ENCODE results near the gene SH3TC1.
A peak's percentile ranks its signal among the peaks of the same experiment; 100 is the strongest.

SH3TC1 gene

DNA sequence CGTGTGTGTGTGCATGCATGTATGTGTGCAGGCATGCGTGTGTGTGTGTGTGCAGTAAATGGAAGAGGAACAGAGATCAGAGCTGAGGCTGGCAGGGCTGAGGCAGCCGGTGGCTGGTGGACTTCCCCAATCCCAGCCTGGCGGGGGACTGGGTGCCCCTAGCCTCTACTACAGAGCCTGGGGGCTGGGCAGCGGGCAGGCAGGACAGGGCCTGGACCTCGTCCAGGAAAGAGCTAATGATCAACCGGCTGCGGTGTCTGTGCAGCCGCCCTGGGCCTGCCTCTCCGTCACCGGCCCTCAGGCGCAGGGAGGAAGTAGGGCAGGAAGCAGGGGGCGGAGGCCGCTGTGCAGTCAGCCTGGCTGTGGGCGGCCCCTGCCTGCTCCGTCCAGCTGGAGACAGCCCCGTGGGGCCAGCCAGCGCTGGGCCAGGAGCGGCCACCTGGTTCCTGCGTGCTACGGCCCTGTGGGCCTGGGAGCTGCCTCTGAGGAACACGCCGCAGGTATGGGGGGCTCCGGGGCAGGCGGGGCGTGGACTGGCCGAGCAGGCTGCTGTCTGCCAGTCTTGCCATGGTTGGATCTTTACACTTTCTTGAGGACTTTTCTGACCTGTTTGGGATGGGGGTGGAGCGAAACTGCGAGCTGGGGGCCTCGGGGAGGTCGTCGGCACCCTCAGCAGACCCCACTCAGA lies at the start of gene SH3TC1:
Gene SH3TC1, plus strand, starts transcription at position 385 of the 688 bp plus-strand sequence. CDS start 5,905 bp downstream, outside the sequence.
- peak; percentile 63 to 94 for DNase-seq

DNA sequence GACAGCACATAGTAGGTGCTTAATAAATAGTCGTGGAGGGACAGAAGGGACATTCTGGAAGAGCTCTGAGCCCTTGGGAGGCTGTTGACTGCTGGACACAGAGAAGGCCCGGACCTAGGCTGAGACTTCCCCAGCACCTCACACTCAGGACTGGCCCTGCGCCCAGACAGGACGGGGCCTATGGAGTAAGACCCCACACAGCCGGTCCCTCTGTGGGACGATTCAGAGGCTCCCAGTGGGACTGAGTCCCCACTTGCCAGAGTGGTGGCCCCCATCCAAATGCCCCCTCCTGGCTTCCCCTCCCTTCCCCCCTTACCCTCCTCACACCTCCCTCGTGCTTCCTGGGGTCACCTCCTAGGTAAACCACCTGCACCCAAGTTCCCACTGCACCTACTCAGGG lies 49.4 kb upstream of the SH3TC1 start:
- no peak for DNase-seq

DNA sequence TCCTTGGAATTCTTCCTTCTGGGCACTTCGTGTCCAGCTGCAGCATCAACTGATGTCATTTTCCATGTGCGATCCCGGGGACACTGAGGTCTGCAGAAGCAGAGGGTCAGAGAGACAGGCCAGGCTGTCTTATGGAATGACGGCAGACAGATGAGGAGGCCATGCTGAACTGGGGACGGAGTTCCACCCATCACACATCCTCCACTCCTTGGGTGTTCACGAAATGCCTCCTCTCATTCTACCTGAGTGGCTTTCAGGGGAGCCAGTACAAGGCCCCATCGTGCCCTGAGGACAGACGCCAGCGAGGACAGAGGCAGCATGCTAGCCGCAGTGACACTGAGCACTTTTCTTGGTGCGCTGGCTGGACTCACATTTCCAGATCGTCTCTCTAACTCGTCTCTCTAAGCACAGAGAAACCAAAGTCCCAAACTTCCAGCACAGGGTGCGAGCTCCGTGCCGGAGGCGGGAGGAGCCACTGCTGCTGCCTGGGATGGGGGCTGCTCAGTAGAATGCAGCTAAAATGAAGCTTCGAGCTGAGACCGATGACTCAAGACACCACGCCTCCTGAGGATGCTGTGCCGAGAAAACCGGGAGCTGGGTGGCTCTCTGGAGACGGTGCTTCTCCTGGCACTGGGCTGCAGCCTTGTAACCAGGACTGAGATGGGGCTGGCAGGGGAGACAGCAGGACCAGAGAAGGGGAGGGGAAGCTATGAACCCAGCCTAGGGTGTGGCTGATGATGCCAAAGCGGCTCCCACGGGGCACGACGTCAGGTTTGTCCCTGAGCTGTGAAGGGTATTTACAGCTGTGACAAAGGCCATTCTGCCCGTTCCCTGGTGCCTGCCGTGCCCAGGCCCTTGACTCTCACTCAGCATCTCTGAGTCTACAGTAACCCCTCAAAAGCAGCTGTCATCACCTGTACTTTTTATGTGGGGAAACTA lies 48.7 kb upstream of the SH3TC1 start:
- no peak for DNase-seq

DNA sequence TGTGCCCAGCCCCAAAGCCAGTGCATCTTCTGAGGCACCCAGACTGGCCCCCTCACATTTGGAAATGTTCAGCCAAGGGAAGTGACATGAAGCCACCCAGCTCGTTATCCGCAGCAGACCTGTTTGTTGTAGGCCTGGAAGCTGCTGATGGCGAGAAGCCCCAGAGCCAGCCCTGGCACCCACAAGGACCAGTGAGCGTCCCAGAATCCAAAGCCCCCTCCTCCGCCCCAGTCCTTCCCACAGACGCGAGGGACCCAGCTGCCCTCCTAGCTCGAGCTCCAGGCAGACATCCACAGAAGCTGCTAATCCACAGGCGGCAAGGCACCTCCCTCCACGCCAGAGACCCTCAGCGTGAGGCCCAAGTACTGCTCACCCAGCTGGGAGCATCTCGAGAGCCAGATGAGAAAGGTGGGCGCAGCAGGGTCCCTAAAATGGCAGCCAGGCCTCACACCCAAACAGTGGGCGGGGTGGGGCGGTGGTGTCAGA lies 47.9 kb upstream of the SH3TC1 start:
- no peak for DNase-seq

DNA sequence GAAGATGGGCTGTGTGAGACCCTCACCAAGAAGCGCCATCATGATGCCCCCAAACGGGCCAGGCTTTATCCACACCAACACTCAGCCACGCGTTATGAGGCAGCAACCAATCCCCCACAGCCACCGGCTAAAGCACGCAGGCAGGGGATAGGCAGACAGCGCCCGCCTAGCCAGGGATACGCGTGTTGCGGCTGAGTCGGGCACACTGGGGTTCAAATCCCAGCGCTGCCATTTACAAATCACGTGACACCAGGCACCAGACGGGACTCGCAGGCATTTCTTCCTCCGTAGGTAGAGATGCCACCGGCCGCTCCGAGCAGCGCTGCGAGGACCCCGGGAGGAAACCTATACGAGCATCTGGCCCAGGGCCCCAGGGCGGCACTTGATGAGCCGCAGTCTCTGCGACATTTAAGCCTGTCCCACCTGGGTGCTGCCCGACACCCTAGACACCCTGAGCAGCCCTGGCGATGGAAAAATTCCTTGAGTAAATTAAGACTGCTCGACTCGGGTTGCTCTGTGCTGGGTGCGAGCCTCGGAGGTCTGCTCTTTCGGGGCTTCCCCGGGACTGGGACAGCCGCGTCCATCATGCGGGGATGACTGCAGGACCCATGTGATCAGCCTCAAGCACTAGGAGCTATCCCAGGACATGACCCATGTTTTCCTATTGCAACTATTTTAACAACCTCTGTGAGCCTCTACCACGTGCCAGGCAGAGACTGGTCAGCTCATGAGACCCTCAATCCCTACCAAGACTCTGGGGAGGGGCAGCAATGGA lies 46.8 kb upstream of the SH3TC1 start:
- DNase-seq, result no peak

DNA sequence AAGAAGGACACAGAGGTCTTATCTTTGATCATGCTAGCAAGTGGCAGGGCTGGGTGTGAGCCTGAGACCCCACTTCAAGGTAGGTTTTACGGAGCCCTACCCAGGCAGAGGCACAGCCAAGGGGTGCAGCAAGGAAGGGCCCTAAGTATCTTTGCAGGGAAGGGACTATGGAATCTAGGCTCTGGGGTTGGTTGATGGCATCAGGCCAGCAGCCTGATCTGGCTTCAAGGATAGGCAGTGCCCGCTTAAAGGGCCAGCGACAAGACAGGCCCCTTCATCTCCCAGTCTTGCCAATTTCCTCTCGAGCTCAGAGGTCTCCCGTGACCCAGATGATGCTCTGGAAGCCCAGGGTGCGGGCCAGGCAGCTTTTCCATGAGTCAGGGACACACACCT lies 46.2 kb upstream of the SH3TC1 start:
- DNase-seq, result no peak

DNA sequence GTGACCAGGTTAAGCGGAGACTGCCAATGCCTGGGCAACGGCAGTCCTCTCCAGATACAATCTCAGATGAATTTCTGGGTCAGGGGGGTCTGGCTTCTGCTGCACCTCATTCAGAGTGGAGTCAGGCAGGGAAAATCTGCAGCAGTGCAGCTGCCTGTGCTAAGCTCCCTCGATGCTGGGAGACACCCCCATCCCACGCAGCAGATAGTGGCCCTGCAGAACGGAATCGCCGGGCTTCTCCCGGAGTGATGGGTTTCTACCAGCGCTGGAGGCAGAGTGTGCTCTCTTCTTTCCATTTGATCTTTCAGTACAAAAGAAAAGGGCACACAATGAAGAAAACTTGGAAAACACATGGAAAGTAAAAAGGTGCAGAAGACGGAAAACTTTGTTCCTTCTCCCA lies 45.6 kb upstream of the SH3TC1 start:
- DNase-seq, result no peak

DNA sequence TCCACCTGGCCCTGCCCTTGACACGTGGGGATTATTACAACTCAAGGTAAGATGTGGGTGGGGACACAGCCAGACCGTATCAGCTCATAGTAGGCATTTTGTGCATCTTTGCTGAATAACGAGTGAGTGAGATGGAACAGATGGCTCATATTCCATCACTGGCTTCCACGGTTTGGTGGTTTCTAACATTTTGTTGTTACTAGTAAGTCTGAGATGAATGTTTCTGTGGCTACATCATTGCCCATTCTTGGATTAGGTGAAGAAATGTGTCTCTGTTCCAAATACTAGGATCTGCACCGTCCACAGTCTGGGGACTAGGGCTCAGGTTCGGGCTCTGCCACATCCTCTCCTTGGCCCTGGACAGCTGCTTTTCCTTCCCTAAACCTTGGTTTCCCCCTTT lies 44.0 kb upstream of the SH3TC1 start:
- DNase-seq, result no peak

DNA sequence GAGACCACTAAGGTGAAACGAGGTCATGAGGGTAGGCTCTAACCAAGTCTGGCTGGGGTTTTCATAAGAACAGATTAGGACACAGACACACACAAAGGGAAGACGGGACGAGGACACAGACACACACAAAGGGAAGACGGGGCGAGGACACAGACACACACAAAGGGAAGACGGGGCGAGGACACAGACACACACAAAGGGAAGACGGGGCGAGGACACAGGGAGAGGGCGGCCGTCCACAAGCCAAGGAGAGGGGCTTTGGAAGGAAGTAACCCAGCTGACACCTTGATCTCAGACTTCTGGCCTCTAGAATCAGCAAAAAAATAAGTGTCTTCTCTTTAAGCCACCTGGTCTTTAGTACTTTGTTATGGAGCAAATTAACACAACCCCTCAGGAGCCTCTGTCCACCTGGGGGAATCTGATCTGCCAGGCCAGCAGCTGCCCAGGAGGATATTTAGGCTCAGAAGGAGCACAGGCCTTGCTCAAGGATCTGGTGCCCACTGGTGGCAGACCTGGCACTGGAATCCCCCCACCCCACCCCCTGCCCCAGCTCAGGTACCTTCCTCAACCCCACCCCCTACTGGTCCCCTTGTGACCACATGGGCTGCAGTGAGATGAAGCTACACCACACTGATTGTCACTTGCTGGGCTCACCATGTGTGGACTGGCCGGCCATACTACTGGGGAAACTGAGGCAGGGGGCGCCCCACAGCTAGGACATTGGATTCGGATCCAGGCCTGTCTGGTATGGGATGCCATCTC lies 43.2 kb upstream of the SH3TC1 start:
- DNase-seq, result no peak

DNA sequence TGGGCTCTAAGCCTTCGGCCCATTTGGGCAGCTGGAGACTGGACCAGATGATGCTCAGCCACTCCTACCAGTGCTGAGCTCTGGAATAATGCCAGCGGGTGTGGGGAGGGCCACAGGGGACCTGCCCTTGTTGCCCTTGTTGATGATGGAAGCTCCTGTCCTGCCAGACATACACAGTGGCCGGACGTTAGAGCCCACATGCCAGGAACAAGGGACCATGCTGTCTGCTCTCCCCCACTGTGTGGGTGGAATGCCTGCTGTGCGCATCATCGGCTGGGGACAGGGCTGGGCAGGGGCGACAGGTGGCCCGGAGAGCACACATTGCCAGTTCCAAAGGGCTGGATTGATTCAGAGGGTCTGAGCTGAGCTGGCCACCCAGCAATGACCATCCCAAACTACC lies 42.5 kb upstream of the SH3TC1 start:
- no peak for DNase-seq

DNA sequence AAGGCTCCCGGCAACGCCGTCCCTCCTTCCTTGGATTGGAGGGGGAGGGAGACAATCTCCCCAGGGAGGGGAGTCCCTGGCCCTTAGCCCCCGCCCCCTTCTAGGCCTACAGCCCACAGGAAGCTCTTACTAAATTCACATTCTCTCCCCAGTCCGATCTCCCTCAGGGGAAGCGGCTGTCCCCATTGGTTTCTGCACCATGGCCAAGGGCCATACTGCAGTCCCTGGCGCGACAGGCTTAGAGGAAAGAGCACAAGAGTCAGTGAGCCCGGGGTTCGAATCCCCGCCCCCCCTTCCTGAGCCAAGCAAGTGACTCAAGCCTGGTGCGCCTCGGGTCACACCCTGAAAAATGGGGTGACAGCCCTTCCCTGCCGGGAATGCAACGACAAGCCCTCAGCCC lies 41.6 kb upstream of the SH3TC1 start:
- no peak for DNase-seq

DNA sequence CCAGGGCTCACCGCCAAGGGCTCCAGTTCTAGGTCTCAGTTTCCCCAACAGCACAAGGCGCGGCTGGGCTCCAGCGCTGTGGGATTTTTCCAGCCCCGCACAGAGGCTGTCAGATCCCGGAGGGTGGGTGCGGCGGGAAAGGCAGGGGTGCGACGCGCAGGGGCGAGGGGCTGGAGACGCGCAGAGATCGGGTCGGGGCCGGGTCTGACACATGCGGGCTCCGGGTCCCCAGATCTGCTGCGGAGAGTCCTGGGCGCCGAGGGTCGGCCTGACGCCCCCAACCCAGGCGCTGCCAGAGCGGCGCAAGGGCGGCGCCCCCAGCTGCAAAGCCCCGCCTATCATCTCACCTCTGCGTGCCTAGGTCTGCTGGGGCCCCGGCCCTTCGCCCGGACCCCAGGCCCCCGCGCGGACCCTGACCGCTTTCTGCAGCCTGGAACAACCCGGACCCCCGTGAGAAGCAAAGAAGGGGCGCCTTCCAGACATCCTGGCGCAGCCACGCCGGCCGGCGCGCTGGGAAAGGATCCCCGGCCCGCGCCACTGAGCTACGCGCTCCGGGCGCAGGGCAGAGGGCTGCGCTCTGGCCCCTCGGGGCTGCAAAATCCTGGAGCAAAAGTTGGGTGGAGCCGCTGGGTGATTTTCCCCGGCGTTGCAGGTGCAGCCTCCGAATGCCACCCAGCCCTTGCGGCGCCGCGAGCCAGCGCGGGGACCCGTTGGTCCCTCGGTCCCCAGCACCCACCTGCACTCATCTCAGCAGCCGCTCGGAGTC lies 41.0 kb upstream of the SH3TC1 start:
- no peak for DNase-seq

DNA sequence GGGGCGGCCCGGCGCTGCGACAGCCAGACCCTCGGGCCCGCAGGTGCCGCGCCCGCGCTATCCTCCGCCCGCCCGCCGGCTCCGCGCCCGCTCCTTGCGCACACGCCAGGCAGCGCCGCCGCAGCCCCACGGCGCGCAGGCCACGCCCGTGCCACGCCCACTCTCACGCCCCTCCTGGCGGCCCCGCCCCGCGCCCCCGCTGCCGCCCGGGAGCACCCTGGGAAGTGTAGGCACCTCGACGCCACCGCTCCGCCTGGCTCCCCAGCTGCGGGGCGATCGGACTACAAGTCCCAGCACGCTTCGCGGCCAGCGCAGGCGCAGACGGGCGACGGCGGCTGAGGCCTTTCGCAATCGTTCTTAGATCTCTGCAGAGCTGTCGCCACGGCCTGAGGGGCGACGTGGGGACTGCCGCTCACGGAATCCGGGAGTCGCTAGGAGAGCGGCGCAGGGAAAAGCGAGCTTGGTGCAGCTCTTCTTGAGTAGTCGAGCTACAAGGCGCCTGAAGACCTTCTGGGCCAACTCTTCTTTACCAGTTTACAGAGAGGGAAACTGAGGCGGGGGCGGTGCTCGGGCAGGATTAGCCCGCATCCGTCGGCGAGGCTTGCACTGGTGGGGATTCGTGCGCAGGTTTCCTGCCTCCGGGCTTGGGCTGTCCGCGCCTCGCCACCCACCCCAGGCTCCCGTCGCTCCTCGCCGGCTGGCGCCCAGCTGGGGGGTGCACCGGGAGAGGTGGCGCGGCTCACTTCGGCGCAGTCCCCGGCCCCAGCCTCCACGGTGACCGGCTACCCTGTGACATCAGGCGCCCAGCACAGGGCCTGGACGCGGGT lies 40.2 kb upstream of the SH3TC1 start, which contains the start of gene ABLIM2:
Gene ABLIM2, minus strand, starts transcription at position 104 of the 827 bp plus-strand sequence. CDS start 124 bp downstream, outside the sequence.
- peak; percentile 89 to 95 for DNase-seq

DNA sequence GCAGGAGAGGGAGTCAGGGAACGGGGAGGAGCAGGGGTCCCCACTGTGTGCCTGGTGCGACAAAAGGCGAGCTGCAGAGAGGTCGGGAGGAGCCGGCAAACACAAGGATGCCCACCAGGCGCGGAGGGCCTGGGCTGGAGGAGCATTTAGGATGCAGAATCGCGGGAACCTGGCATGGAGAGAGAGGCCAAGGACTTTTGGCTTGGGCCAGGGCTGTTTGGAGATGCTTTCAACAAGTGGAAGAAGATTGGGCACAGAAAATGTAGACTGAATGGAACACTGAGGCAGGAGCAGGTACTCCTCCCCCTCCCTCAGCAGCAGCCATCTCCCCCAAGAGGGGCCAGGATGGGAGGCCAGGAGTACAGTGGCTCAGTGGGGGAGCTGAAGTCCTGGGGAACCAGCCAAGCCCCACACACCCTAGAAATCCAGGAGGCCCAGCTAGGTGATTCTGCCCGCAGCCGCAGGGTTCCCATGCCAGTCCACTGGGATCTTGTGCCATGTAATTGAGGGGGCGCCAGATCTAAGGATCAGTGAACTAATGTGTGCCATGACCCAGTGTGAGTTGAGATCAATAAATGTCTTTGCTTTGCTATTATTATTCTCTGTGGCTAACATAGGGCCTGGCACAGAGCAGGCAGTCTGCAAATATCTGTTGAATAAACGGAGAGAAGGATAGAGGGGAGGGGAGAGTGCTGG lies 39.4 kb upstream of the SH3TC1 start:
- DNase-seq, result no peak

DNA sequence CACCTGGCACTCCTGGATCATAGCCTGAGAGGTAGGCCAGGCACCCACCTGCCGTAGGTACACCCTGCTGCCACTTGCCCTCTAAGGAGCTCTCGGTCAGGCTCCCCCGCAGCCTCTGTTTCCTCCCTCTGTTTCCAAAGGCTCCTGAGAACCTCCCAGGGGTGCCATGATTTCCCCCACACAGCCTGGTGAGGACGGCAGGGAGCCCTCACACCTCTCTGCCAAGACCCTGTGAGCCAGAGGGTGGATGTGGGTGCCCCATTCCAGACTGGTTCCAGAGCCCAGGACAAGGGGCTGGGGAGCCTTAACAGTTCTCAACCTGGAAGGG lies 38.9 kb upstream of the SH3TC1 start:
- no peak for DNase-seq

DNA sequence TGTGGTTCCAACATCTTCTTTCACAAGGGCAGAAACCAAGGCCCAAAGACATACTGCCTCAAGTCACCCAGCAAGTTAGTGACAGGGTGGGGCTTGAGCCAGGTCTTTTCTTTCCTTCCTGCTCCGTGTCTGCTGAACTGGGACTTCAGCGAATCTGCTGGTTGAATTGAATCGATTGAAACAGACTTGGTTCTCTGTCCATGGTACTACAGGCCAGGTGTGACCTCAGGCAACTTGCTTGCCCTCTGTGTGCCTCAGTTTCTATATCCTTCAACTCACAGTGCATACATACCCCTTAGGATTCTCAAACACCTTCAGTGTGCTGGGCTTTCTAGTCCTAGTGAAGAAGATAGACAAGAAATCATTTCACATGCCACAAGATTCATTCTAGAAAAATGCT lies 38.5 kb upstream of the SH3TC1 start:
- no peak for DNase-seq

DNA sequence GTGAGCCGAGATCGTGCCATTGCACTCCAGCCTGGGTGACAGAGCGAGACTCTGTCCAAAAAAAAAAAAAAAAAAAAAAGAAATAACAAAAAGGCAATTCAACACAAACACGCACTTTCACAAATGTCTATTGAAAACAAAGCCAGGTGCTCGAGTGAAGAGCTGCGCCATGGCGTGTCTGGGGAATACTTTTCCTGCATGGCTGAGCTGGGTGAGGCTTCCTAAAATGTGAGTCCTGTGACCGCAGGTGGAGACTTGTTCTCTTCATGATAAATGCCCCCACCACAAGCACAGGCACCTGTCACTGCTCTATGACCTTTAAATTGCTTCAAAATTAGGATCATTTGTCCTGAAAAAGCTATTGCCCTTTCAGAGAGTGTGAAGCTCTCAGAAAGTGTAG lies 36.5 kb upstream of the SH3TC1 start:
- DNase-seq, result no peak

DNA sequence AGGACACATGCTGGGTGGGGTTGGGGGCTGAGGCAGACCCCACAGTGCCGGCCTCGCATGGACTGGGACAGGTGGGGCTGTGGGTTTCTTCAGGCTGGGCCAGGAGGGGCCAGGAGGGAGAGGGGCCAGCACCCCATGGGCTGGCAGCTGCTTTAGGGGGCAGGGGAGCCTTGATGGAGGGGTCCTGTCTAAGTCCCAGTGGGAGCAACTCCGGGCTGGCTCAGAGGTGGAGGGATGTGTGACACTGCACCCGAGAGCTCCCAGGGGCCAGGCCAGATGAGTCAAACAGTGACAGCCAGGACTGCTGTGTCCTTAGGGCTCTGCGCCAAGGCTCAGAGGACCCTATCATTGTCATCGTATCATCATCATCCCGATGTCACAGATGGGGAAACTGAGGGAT lies 36.1 kb upstream of the SH3TC1 start:
- DNase-seq, result no peak

DNA sequence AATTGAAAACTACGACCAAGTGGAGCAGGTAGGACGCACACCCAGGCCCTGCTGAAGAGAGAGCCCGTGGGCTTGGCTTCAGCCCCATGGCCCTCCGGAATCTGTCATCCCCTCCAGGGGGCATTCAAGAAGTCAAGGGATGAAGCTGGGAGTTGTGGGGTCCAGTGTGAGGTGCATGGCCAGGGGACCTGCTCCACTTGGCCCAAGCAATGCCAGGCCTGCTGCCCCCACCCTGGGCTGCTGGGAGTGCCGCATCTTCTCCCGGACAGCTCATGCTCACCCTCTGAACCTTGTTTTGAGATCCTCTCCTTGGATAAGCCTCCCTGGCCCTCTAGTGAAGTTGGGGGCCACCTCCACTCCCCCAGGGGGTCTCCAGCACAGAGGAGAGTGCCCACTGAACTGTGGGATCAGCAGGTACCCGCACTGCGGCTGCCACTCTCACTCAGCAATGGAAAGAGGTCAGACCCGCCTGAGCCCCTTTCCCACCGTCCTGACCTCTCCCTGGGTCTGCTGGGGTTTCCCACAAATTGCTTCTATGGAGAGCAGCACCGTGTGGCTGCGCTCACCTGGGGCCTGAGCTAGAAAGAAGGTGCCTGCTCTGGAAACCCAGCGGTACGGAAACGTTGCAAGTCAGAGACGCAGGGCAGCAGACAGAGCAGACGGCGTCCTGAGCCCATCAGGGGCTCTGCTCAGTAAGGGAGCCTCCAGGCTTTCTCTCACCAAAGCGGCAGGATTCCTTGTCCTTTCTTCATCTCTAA lies 35.5 kb upstream of the SH3TC1 start:
- no peak for DNase-seq

Data from bone marrow (tissue), 2 donors.